Activated CD4-positive, alpha-beta T cell treated with anti-CD3 and anti-CD28 coated beads, Interleukin-2, Interleukin-4, amounts not matched to agents 100 ng/mL and 50 ng/mL, durations not matched to agents 16 hours and 8 hours (primary cell): ENCODE measurements around the gene SSNA1.
A peak's percentile ranks its signal among the peaks of the same experiment; 100 is the strongest.

ENCODE experiments used
- DNase-seq: peaks from one replicate; pipeline ENCODE4 v3.0.0-alpha.2; 2020; ENCODE audit warnings: low spot score

Gene SSNA1

GRCh38 chr9:137152844-137153405 is 35.6 kb upstream of the SSNA1 start:
- no peak for DNase-seq

DNA sequence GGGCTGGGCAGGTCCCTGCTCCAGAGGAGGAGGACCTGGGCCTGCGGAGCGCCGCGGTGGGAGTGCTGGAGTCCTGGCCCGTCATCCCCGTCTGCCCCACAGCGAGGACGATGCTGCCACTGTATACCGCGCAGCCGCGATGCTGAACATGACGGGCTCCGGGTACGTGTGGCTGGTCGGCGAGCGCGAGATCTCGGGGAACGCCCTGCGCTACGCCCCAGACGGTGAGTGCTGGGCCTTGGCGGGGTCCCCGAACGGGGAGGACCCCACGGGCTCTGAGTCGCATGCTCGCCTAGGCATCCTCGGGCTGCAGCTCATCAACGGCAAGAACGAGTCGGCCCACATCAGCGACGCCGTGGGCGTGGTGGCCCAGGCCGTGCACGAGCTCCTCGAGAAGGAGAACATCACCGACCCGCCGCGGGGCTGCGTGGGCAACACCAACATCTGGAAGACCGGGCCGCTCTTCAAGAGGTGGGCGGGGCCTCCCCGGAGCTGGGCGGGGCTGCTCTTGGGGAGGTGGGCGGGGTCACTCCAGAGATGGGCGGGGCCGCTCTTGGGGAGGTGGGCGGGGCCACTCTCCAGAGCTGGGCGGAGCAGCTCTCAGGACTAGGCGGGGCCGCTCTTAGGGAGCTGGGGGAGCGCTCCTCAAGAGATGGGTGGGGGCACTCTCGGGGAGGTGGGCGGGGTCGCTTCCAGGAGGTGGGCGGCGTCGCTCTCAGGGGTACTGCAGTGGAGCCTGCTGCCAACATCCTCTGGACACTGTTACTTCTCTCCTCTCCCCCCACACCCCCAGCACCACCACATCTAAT is 31.7 kb upstream of the SSNA1 start:
- DNase-seq, result peak; percentile 61

- DNase-seq, result no peak
These were observed 30.7 kb upstream of the SSNA1 start for GRCh38 chr9:137157618-137158415.

- DNase-seq, result no peak
These were observed 29.9 kb upstream of the SSNA1 start for GRCh38 chr9:137158625-137159024.

DNA sequence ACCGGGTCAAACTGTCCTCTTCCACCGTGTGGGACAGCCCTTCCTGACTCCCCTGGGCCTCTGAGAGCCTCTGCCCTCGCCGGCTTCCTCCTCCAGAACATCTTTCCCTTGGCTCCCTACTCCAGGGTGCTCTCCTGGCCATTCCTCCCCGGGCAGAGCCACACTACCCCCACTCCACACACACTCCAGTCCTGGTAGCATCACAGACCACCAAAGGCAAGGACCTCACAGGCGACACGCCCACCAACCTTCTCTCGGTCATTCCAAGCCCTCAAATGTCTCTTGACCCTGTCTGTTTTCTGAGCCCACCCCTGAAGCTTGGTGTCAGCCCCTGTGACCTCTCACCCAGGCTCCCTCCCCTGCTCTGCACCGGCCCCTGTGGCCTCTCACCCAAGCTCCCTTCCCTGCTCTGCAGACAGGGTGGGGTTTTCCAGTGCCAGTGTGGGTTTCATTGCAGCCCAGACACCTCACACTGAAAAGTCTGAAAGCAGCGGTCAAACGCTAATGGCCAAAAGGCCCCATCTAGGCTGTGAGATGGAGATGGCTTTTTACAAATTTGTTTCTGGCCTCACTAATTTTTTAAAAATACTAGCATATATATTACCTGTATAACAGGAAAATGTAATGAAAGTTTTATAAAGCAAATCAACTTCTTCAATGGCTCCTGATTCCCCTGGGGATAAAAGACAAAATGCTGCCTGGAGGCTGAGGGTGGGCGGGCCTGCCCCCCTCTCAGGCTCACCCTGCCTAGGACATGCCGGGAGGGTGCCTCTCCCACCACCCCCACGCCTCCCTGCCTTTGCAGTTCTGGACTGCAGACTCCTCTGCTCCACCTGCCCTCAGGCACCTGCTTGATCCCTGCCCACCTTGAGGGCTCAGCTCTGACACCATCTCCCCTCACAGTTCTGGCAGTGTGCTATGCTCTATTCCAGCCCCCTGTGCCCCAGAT is 29.1 kb upstream of the SSNA1 start:
- no peak for DNase-seq

GRCh38 chr9:137160054-137160425 is 28.4 kb upstream of the SSNA1 start:
- DNase-seq, result no peak

DNA sequence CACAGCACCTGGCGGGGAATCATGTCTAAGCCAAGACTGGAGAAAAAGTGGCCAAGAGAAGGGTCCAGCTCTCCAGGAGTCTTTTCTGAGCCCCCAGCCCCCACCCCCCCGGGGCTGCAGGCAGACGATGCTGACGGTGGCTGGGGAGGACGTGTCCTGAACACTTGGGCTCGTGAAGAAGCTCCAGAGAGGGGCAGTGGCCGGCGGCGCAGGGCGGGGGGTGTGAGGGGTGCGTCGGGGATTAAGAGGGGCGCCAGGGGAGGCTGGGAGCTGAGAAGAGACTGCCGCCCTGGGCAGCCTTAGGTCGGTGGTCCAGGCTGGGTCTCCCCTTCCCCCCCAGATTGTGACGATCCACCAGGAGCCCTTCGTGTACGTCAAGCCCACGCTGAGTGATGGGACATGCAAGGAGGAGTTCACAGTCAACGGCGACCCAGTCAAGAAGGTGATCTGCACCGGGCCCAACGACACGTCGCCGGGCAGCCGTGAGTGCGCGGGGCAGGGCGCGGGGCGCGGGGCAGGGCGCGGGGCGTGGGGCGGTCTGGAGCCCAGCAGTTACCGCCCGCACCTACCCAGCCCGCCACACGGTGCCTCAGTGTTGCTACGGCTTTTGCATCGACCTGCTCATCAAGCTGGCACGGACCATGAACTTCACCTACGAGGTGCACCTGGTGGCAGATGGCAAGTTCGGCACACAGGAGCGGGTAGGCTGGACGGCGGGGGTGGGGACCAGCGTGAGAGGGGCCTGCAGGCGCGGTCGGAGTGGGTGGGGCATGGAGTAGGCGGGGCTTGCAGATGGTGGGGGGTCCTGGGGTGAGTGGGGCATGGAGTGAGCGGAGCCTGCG is 27.5 kb upstream of the SSNA1 start:
- DNase-seq, result no peak

GRCh38 chr9:137161558-137162486 is 26.7 kb upstream of the SSNA1 start:
- DNase-seq, result no peak

DNA sequence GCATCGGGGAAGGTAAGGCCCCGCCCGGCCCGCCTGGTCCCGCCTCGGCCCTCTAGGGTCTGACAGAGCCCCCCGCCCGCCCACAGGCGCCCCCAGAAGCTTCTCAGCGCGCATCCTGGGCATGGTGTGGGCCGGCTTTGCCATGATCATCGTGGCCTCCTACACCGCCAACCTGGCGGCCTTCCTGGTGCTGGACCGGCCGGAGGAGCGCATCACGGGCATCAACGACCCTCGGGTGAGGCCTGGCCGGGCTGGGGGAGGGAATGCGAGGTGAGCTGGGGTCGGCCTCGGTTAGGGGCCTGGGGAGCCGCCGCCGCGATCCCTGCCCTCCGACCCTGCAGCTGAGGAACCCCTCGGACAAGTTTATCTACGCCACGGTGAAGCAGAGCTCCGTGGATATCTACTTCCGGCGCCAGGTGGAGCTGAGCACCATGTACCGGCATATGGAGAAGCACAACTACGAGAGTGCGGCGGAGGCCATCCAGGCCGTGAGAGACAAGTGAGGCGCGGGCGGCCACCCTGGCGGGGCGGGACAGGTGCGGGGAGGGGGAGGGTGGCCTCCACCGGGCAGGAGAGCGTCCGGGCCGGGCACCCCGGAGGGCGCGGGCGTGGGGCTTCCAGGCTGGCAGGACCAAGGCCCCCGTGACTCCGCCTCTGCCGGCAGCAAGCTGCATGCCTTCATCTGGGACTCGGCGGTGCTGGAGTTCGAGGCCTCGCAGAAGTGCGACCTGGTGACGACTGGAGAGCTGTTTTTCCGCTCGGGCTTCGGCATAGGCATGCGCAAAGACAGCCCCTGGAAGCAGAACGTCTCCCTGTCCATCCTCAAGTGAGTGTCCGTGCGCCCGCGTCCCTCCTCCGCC is 25.7 kb upstream of the SSNA1 start:
- DNase-seq, result no peak

GRCh38 chr9:137163365-137163715 is 25.1 kb upstream of the SSNA1 start:
- no peak for DNase-seq

DNA sequence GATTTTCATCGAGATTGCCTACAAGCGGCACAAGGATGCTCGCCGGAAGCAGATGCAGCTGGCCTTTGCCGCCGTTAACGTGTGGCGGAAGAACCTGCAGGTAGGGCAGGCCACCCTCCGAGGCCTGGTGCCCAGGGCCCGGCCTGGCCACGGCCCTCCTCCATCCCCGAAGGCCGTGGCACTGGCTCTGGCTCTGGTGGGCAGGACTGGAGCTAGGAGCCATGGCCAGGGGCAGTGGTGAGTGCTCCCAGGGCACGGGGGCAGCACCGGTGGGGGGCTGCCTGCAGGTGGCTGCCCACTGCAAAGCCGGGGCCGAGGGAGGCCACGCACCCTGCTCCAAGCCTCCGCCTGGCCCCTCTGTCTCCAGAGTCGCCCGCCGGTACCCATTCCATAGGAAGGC is 24.7 kb upstream of the SSNA1 start:
- DNase-seq, result no peak

DNA sequence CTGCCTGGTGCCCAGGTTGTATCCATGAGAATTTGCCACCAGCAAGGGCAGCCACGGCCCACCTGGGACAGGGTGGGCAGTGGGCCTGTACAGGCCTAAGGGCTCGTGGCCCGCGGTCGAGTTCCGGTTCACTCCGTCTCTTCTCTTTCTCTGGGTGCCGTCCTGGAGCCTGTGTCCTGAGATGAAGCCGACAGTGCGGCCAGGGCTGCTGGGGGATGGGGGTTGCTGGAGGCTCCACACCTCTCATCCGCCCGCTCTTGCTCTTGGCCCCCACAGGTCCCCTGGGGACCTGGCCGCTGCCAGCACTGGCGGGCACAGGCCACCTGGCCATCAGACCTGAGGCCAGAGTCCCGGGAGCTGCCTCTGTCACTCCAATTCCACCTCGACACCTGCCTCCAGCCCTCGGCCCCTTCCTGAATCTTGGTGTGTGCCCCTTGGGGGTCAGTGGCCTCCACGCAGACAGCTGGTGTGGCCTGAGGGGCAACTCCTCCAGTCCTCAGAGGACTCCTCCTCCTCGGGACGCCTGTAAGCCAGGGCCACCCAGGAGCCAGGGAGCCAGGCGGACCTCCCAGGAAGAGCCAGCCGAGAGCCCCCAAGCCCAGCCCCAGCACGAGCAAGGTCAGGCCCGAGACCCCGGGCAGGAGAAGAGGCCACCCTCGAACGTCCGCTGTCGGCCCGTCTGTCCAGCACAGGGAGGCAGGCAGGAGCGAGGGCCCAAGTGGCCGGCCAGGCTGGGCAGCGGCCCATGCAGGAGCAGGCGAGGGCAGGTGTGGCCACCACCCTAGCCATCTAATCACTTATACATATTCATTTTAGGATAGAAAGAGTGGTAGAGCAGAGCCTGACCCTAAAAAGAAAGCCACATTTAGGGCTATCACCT is 23.9 kb upstream of the SSNA1 start:
- DNase-seq, result no peak

GRCh38 chr9:137165250-137165836 is 23.1 kb upstream of the SSNA1 start:
- no peak for DNase-seq

GRCh38 chr9:137166380-137167229 is 21.9 kb upstream of the SSNA1 start:
- DNase-seq, result no peak

GRCh38 chr9:137167277-137167746 is 21.2 kb upstream of the SSNA1 start:
- DNase-seq, result no peak

- no peak for DNase-seq
These were observed 20.5 kb upstream of the SSNA1 start for GRCh38 chr9:137167747-137168572.
